ENCODE results near the gene PHOSPHO1. TPM values are rescaled to one million over a fixed set of nuclear protein-coding genes. Genes with fewer than 3 reads are reported as not detected.

Gene PHOSPHO1
- total and polyA plus RNA-seq, 2 of the 13 experiments (the other 11 are each of a cell fraction or from before 2014, with no cell fraction given): not detected

GRCh38 chr17:49204516-49204915 is 26.1 kb downstream of the PHOSPHO1 start:
- no TSS peak for BruUV-seq (replicated peaks)
- in situ Hi-C loops (cut with HindIII; ENCODE audit: extremely low pct_ligation_motif_present, low pct_unique_long_range_greater_than_20kb): no loop called here
- POLR2A ChIA-PET: no interaction called here
- no peaks in the 10 kb centered on the region for H3K9me3 ChIP-seq (ENCODE audit: low read length)
- H3K4me1 ChIP-seq (ENCODE audit: insufficient read depth, low read length): no peaks in the 10 kb centered on the region
- H3K4me3 ChIP-seq (replicated peaks in 1 of 3; ENCODE audit: insufficient read depth in 1 of 3, low read depth in 2 of 3, low read length in 3 of 3): no peak overlapping the region
- no peaks in the 10 kb centered on the region for H3K36me3 ChIP-seq (replicated peaks in 1 of 2; ENCODE audit: control insufficient read depth in 1 of 2, insufficient read depth in 2 of 2, low read length in 2 of 2)
- FAIRE-seq (no peak), ATAC-seq (no peak), DNase-seq (ENCODE audit: low spot score) (no peak)
- 52% methylated on average over 2 of the region's 2 CpGs for WGBS (ENCODE audit: low lambda C conversion rate)
- CTCF ChIA-PET (ENCODE audit: low intra/inter-chr PET ratio, low total read pairs): no interaction called here
- no peak overlapping the region for H3K27ac ChIP-seq (ENCODE audit: extremely low read length, insufficient read depth, low read length)
- intact Hi-C loops (cut with micrococcal nuclease; ENCODE audit: unreplicated experiment): no loop called here
- no peaks in the 10 kb centered on the region for H4K20me1 ChIP-seq (ENCODE audit: insufficient read depth, low read length)
- no peak overlapping the region for H3K4me2 ChIP-seq (ENCODE audit: low read depth, low read length)
- H3K79me2 ChIP-seq (ENCODE audit: insufficient read depth, low read length): no peaks in the 10 kb centered on the region
- TF ChIP-seq ZC3H13 (CRISPR knock-in tag; IDR thresholded peaks at IDR 0.05): no peak
- no peak for TF ChIP-seq ZNF382 (CRISPR knock-in tag; IDR thresholded peaks at IDR 0.05; ENCODE audit: borderline replicate concordance)
- TF ChIP-seq, protein P1, sequence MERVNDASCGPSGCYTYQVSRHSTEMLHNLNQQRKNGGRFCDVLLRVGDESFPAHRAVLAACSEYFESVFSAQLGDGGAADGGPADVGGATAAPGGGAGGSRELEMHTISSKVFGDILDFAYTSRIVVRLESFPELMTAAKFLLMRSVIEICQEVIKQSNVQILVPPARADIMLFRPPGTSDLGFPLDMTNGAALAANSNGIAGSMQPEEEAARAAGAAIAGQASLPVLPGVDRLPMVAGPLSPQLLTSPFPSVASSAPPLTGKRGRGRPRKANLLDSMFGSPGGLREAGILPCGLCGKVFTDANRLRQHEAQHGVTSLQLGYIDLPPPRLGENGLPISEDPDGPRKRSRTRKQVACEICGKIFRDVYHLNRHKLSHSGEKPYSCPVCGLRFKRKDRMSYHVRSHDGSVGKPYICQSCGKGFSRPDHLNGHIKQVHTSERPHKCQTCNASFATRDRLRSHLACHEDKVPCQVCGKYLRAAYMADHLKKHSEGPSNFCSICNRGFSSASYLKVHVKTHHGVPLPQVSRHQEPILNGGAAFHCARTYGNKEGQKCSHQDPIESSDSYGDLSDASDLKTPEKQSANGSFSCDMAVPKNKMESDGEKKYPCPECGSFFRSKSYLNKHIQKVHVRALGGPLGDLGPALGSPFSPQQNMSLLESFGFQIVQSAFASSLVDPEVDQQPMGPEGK (CRISPR knock-in tag; IDR thresholded peaks at IDR 0.05): no peak
- TF ChIP-seq ZBTB3 (CRISPR knock-in tag; IDR thresholded peaks at IDR 0.05; ENCODE audit: borderline replicate concordance, low read depth): no peak
- TF ChIP-seq, protein P2, sequence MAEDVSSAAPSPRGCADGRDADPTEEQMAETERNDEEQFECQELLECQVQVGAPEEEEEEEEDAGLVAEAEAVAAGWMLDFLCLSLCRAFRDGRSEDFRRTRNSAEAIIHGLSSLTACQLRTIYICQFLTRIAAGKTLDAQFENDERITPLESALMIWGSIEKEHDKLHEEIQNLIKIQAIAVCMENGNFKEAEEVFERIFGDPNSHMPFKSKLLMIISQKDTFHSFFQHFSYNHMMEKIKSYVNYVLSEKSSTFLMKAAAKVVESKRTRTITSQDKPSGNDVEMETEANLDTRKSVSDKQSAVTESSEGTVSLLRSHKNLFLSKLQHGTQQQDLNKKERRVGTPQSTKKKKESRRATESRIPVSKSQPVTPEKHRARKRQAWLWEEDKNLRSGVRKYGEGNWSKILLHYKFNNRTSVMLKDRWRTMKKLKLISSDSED (CRISPR knock-in tag; IDR thresholded peaks at IDR 0.05): no peak
- TF ChIP-seq KDM6A (CRISPR knock-in tag; IDR thresholded peaks at IDR 0.05; ENCODE audit: low read depth): no peak
- TF ChIP-seq PRDM10 (CRISPR knock-in tag; IDR thresholded peaks at IDR 0.05; ENCODE audit: low read depth): no peak
- no peak for TF ChIP-seq ZNF780A (CRISPR knock-in tag; IDR thresholded peaks at IDR 0.05)
- TF ChIP-seq GPN1 (CRISPR knock-in tag; IDR thresholded peaks at IDR 0.05; ENCODE audit: borderline replicate concordance): no peak
- TF ChIP-seq, protein P3, sequence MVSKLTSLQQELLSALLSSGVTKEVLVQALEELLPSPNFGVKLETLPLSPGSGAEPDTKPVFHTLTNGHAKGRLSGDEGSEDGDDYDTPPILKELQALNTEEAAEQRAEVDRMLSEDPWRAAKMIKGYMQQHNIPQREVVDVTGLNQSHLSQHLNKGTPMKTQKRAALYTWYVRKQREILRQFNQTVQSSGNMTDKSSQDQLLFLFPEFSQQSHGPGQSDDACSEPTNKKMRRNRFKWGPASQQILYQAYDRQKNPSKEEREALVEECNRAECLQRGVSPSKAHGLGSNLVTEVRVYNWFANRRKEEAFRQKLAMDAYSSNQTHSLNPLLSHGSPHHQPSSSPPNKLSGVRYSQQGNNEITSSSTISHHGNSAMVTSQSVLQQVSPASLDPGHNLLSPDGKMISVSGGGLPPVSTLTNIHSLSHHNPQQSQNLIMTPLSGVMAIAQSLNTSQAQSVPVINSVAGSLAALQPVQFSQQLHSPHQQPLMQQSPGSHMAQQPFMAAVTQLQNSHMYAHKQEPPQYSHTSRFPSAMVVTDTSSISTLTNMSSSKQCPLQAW (CRISPR knock-in tag; IDR thresholded peaks at IDR 0.05): no peak
- peaks cover 5 to 70% of the 10 kb centered on the region in 2 experiments; a peak in 4 of 5 replicates for H3K27me3 ChIP-seq (ENCODE audit: control insufficient read depth in 1 of 2, insufficient read depth in 2 of 2, low read length in 2 of 2)
- H3K9ac ChIP-seq (ENCODE audit: insufficient read depth, low read depth, low read length): no peak overlapping the region
- H2AFZ ChIP-seq (ENCODE audit: low read length): no peak overlapping the region
